Mucosa of descending colon (tissue), 3 donors: ENCODE results near the gene HSF5. TPM values are rescaled to one million over a fixed set of nuclear protein-coding genes. Genes with fewer than 3 reads are reported as not detected.
A peak's percentile ranks its signal among the peaks of the same experiment; 100 is the strongest.

Source experiments
- ATAC-seq: fragments of 200-7000 bp; cut with Tn5 transposase; one replicate; pipeline ENCODE4 v1.9.1; 2020; ENCODE audit warnings: mild to moderate bottlenecking, moderate library complexity
- DNase-seq, 3 donors: peaks; one replicate each; pipeline ENCODE4 v3.0.0-alpha.2; 2020
- H3K36me3 ChIP-seq: fragments of 200-600 bp; one replicate; pipeline ENCODE4 v1.8.0; 2021; ENCODE audit warnings: low read depth, mild to moderate bottlenecking
- H3K4me1 ChIP-seq: fragments of 200-600 bp; one replicate; pipeline ENCODE4 v1.8.0; 2021; ENCODE audit warnings: low read depth, mild to moderate bottlenecking
- H3K4me3 ChIP-seq: fragments of 200-600 bp; one replicate; pipeline ENCODE4 v1.8.0; 2021; ENCODE audit warnings: mild to moderate bottlenecking
- H3K9me3 ChIP-seq: fragments of 200-600 bp; one replicate; pipeline ENCODE4 v1.8.0; 2021; ENCODE audit warnings: mild to moderate bottlenecking
- CTCF ChIP-seq: fragments of 200-600 bp; IDR thresholded peaks from one replicate; pipeline ENCODE4 v1.8.0; 2022; ENCODE audit warnings: antibody characterized with exemption, mild to moderate bottlenecking
- intact Hi-C, 2 donors: fragments of 100-400 bp; cut with DNase I in 1 of 2; cut with micrococcal nuclease in 1 of 2; formaldehyde crosslinking; loops; one replicate each; pipeline versions ENCODE4 v1.11.0 to v1.11.1; 2022; cut with DNase I, micrococcal nuclease
- total RNA-seq, 3 donors: library from RNA; stranded (reverse); fragmentation: NEBNext Ultra II Directional in 2 of 3; extraction: Animal tissue kit (Norgen Biotek cat#: 25700) in 2 of 3; gene quantifications; one replicate each; pipeline versions ENCODE4 v1.2.1 to v1.2.4, GENCODE V29; 2021 to 2023
- donor health status: DM: no; HTN: no; CAD: no; lungs with moderate emphysema.
- donor health status: DM: no; HTN: no; CAD: no.
- donor health status: DM: no; HTN: yes; CAD: no.

The HSF5 gene
- total RNA-seq, 3 donors from 2014 or later = 0.07 to 0.09 TPM; not detected in 1

- ATAC-seq (no peak), DNase-seq (no peak)
- Histone ChIP-seq H3K9me3 (no peaks in the 10 kb centered on the region), H3K36me3 (no peaks in the 10 kb centered on the region), H3K4me1 (no peaks in the 10 kb centered on the region), H3K4me3 (no peak overlapping the region)
- intact Hi-C loops = no loop called here
- no peak for TF ChIP-seq CTCF
Measured at GRCh38 chr17:58470356-58470755, 17.9 kb downstream of the HSF5 start.

GRCh38 chr17:58468944-58469343 lies 19.3 kb downstream of the HSF5 start:
- DNase-seq (no peak), ATAC-seq (no peak)
- Histone ChIP-seq H3K4me3 (no peak overlapping the region), H3K9me3 (no peaks in the 10 kb centered on the region), H3K4me1 (no peaks in the 10 kb centered on the region), H3K36me3 (no peaks in the 10 kb centered on the region)
- intact Hi-C loops = no loop called here
- no peak for TF ChIP-seq CTCF

DNA sequence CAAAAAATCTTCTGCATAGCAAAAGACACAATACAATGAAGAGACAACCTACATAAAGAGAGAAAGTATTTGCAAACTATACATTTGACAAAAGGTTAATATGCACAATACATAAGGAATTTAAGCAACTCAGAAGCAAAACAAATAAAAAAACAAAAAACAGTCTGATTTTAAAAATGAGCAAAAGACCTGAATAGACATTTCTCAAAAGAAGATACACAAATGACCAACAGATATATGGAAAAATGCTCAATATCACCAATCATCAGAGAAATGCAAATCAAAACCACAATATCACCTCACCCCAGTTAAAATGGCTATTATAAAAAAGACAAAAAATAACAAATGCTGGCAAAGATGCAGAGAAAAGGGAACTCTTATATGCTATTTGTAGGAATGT lies 32.7 kb downstream of the HSF5 start:
- H3K9me3 ChIP-seq = no peaks in the 10 kb centered on the region
- no peak for TF ChIP-seq CTCF
- no peak for ATAC-seq
- H3K36me3 ChIP-seq = no peaks in the 10 kb centered on the region
- intact Hi-C loops = no loop called here
- no peaks in the 10 kb centered on the region for H3K4me1 ChIP-seq
- no peak overlapping the region for H3K4me3 ChIP-seq
- no peak for DNase-seq

- H3K4me3 ChIP-seq = no peak overlapping the region
- no peaks in the 10 kb centered on the region for H3K4me1 ChIP-seq
- TF ChIP-seq CTCF = no peak
- DNase-seq (no peak), ATAC-seq (no peak)
- no peaks in the 10 kb centered on the region for H3K9me3 ChIP-seq
- intact Hi-C loops = no loop called here
- H3K36me3 ChIP-seq = no peaks in the 10 kb centered on the region
Measured at GRCh38 chr17:58452738-58453137, 35.5 kb downstream of the HSF5 start.

- TF ChIP-seq CTCF = peak; percentile 48
- no peaks in the 10 kb centered on the region for H3K36me3 ChIP-seq
- H3K9me3 ChIP-seq = no peaks in the 10 kb centered on the region
- DNase-seq (peak; percentile 53 to 86 (median 83)), ATAC-seq (peak; percentile 94)
- intact Hi-C loops = loop anchor here in 1 of 2 donors (1.0 kb wide), 1 partner anchor 130 kb away; no protein-coding TSS in a partner anchor
- H3K4me3 ChIP-seq = no peak overlapping the region
- no peaks in the 10 kb centered on the region for H3K4me1 ChIP-seq
Measured at GRCh38 chr17:58447039-58447975, 40.9 kb downstream of the HSF5 start.
